Natural killer cell treated with Interleukin-12 subunit alpha and Interleukin-12 subunit beta and Interleukin-15 and Interleukin-18, amount 100 ng/mL, for 72 hours (primary cell): ENCODE data around the gene B3GALNT1. TPM values are rescaled to one million over a fixed set of nuclear protein-coding genes. Genes with fewer than 3 reads are reported as not detected.

Experiments
- ATAC-seq, 2 donors: fragments of 150-1000 bp; cut with Tn5 transposase in 1 of 2; sonication (Bioruptor Pico), chemical (Tn5 transposase) in 1 of 2; 2 replicates each; pipeline ENCODE4 v1.10.0; 2021
- DNase-seq: peaks from one replicate; pipeline ENCODE4 v3.0.0; 2022; ENCODE audit warnings: low spot score
- H3K27ac Mint-ChIP-seq, 2 donors: 1 replicate in 1 of 2; 2 replicates in 1 of 2; pipeline ENCODE4 v1.8.0; 2022; ENCODE audit warnings: mixed read lengths in 2 of 2, mild to moderate bottlenecking in 1 of 2, moderate library complexity in 1 of 2
- H3K27me3 Mint-ChIP-seq, 2 donors: 1 replicate in 1 of 2; 2 replicates in 1 of 2; pipeline ENCODE4 v1.8.0; 2022; ENCODE audit warnings: mixed read lengths in 2 of 2
- H3K36me3 Mint-ChIP-seq: one replicate; pipeline ENCODE4 v1.8.0; 2022; ENCODE audit warnings: mixed read lengths
- H3K4me1 Mint-ChIP-seq, 2 donors: 1 replicate in 1 of 2; 2 replicates in 1 of 2; pipeline ENCODE4 v1.8.0; 2022; ENCODE audit warnings: low read depth in 2 of 2, mixed read lengths in 2 of 2, mild to moderate bottlenecking in 1 of 2
- H3K4me3 Mint-ChIP-seq: one replicate; pipeline ENCODE4 v1.8.0; 2022; ENCODE audit warnings: mixed read lengths
- H3K9me3 Mint-ChIP-seq: 2 replicates; pipeline ENCODE4 v1.8.0; 2022; ENCODE audit warnings: mixed read lengths
- total RNA-seq, 2 donors: library from RNA; stranded (reverse); gene quantifications; one replicate each; pipeline ENCODE4 v1.2.3, GENCODE V29; 2022

B3GALNT1 gene
- total RNA-seq, 2 donors from 2014 or later, result 11.3 to 15.1 TPM

- DNase-seq, result no peak
- H3K4me1 Mint-ChIP-seq, result peaks cover 22 to 26% of the 10 kb centered on the region in 2 donors
- no peak for ATAC-seq
- H3K27ac Mint-ChIP-seq, result no peak overlapping the region
- H3K36me3 Mint-ChIP-seq, result no peaks in the 10 kb centered on the region
- H3K27me3 Mint-ChIP-seq, result peaks cover 5 to 9% of the 10 kb centered on the region in 2 donors
- H3K9me3 Mint-ChIP-seq, result no peaks in the 10 kb centered on the region
- H3K4me3 Mint-ChIP-seq, result peak overlapping the region; percentile 97
Measured at GRCh38 chr3:161103776-161104385, 1.3 kb downstream of the B3GALNT1 start.

- H3K9me3 Mint-ChIP-seq, result no peaks in the 10 kb centered on the region
- H3K36me3 Mint-ChIP-seq, result no peaks in the 10 kb centered on the region
- DNase-seq (no peak), ATAC-seq (no peak)
- no peak overlapping the region for H3K27ac Mint-ChIP-seq
- peaks cover 15 to 16% of the 10 kb centered on the region in 2 donors for H3K4me1 Mint-ChIP-seq
- H3K4me3 Mint-ChIP-seq, result no peak overlapping the region
- no peaks in the 10 kb centered on the region for H3K27me3 Mint-ChIP-seq
Measured at GRCh38 chr3:161101609-161102008, 3.5 kb downstream of the B3GALNT1 start.

- ATAC-seq (no peak), DNase-seq (no peak)
- Mint-ChIP-seq H3K4me3 (no peak overlapping the region), H3K36me3 (no peaks in the 10 kb centered on the region), H3K27me3 (no peaks in the 10 kb centered on the region), H3K9me3 (no peaks in the 10 kb centered on the region), H3K4me1 (peaks cover 15% of the 10 kb centered on the region in 2 donors), H3K27ac (no peak overlapping the region)
Measured at GRCh38 chr3:161100994-161101393, 4.2 kb downstream of the B3GALNT1 start.

- ATAC-seq (no peak), DNase-seq (no peak)
- H3K27ac Mint-ChIP-seq, result no peak overlapping the region
- no peak overlapping the region for H3K4me3 Mint-ChIP-seq
- no peaks in the 10 kb centered on the region for H3K9me3 Mint-ChIP-seq
- no peaks in the 10 kb centered on the region for H3K27me3 Mint-ChIP-seq
- no peaks in the 10 kb centered on the region for H3K36me3 Mint-ChIP-seq
- no peaks in the 10 kb centered on the region for H3K4me1 Mint-ChIP-seq
Measured at GRCh38 chr3:161096771-161097367, 8.3 kb downstream of the B3GALNT1 start.

GRCh38 chr3:161093895-161094294 is 11.3 kb downstream of the B3GALNT1 start:
- no peak for ATAC-seq
- Mint-ChIP-seq H3K36me3 (no peaks in the 10 kb centered on the region), H3K4me1 (no peaks in the 10 kb centered on the region), H3K4me3 (no peak overlapping the region), H3K27me3 (no peaks in the 10 kb centered on the region), H3K9me3 (no peaks in the 10 kb centered on the region), H3K27ac (no peak overlapping the region)
- no peak for DNase-seq

GRCh38 chr3:161084277-161084676 is 20.9 kb downstream of the B3GALNT1 start:
- H3K4me1 Mint-ChIP-seq, result peaks cover 12 to 13% of the 10 kb centered on the region in 2 donors
- no peaks in the 10 kb centered on the region for H3K9me3 Mint-ChIP-seq
- no peaks in the 10 kb centered on the region for H3K36me3 Mint-ChIP-seq
- no peaks in the 10 kb centered on the region for H3K27me3 Mint-ChIP-seq
- H3K4me3 Mint-ChIP-seq, result no peak overlapping the region
- DNase-seq (no peak), ATAC-seq (no peak)
- no peak overlapping the region for H3K27ac Mint-ChIP-seq

- H3K4me1 Mint-ChIP-seq, result peaks cover 12 to 14% of the 10 kb centered on the region in 2 donors
- no peaks in the 10 kb centered on the region for H3K36me3 Mint-ChIP-seq
- H3K27me3 Mint-ChIP-seq, result no peaks in the 10 kb centered on the region
- ATAC-seq (no peak), DNase-seq (no peak)
- H3K27ac Mint-ChIP-seq, result no peak overlapping the region
- no peak overlapping the region for H3K4me3 Mint-ChIP-seq
- no peaks in the 10 kb centered on the region for H3K9me3 Mint-ChIP-seq
Measured at GRCh38 chr3:161083131-161083530, 22.0 kb downstream of the B3GALNT1 start.

GRCh38 chr3:161082063-161082462 is 23.1 kb downstream of the B3GALNT1 start:
- DNase-seq (no peak), ATAC-seq (peak; percentile 41 to 55)
- Mint-ChIP-seq H3K9me3 (no peaks in the 10 kb centered on the region), H3K36me3 (no peaks in the 10 kb centered on the region), H3K27me3 (no peaks in the 10 kb centered on the region), H3K4me1 (peaks cover 18 to 22% of the 10 kb centered on the region in 2 donors), H3K27ac (no peak overlapping the region), H3K4me3 (peak overlapping the region; percentile 4)

GRCh38 chr3:161081633-161082032 is 23.5 kb downstream of the B3GALNT1 start:
- peaks cover 19 to 25% of the 10 kb centered on the region in 2 donors for H3K4me1 Mint-ChIP-seq
- H3K9me3 Mint-ChIP-seq, result no peaks in the 10 kb centered on the region
- H3K4me3 Mint-ChIP-seq, result peak overlapping the region; percentile 4
- H3K36me3 Mint-ChIP-seq, result no peaks in the 10 kb centered on the region
- H3K27ac Mint-ChIP-seq, result peak overlapping the region in 1 of 2 donors; percentile 59
- H3K27me3 Mint-ChIP-seq, result no peaks in the 10 kb centered on the region
- no peak for DNase-seq
- ATAC-seq, result peak; percentile 85 to 86

- DNase-seq (no peak), ATAC-seq (no peak)
- Mint-ChIP-seq H3K9me3 (no peaks in the 10 kb centered on the region), H3K4me1 (peaks cover 16 to 32% of the 10 kb centered on the region in 2 donors), H3K36me3 (no peaks in the 10 kb centered on the region), H3K27me3 (no peaks in the 10 kb centered on the region), H3K27ac (peak overlapping the region; percentile 54), H3K4me3 (peak overlapping the region; percentile 18)
Measured at GRCh38 chr3:161073181-161073580, 32.0 kb downstream of the B3GALNT1 start.

- no peak for DNase-seq
- Mint-ChIP-seq H3K36me3 (peaks cover 2% of the 10 kb centered on the region), H3K27ac (peak overlapping the region; percentile 54), H3K9me3 (no peaks in the 10 kb centered on the region), H3K4me3 (peak overlapping the region; percentile 18), H3K4me1 (peaks cover 13 to 29% of the 10 kb centered on the region in 2 donors), H3K27me3 (no peaks in the 10 kb centered on the region)
- no peak for ATAC-seq
Measured at GRCh38 chr3:161072751-161073150, 32.4 kb downstream of the B3GALNT1 start.

- Mint-ChIP-seq H3K9me3 (no peaks in the 10 kb centered on the region), H3K4me1 (peaks cover 14 to 31% of the 10 kb centered on the region in 2 donors), H3K4me3 (peak overlapping the region; percentile 18), H3K27ac (peak overlapping the region; percentile 54), H3K27me3 (no peaks in the 10 kb centered on the region), H3K36me3 (peaks cover 7% of the 10 kb centered on the region)
- peak; percentile 45 to 54 for ATAC-seq
- no peak for DNase-seq
Measured at GRCh38 chr3:161072211-161072621, 32.9 kb downstream of the B3GALNT1 start.

GRCh38 chr3:161070980-161071663 is 34.0 kb downstream of the B3GALNT1 start:
- H3K27me3 Mint-ChIP-seq, result no peaks in the 10 kb centered on the region
- peaks cover 9% of the 10 kb centered on the region for H3K36me3 Mint-ChIP-seq
- no peak overlapping the region for H3K27ac Mint-ChIP-seq
- H3K9me3 Mint-ChIP-seq, result no peaks in the 10 kb centered on the region
- peaks cover 14 to 29% of the 10 kb centered on the region in 2 donors for H3K4me1 Mint-ChIP-seq
- no peak for ATAC-seq
- no peak overlapping the region for H3K4me3 Mint-ChIP-seq
- no peak for DNase-seq

- Mint-ChIP-seq H3K4me1 (peaks cover 14 to 29% of the 10 kb centered on the region in 2 donors), H3K27ac (no peak overlapping the region), H3K27me3 (no peaks in the 10 kb centered on the region), H3K36me3 (peaks cover 9% of the 10 kb centered on the region), H3K9me3 (no peaks in the 10 kb centered on the region), H3K4me3 (peak overlapping the region; percentile 39)
- ATAC-seq (no peak), DNase-seq (no peak)
Measured at GRCh38 chr3:161070252-161070930, 34.8 kb downstream of the B3GALNT1 start.
